Adrenal gland (tissue), 12 donors: ENCODE data around the gene CBL. TPM values are rescaled to one million over a fixed set of nuclear protein-coding genes. Genes with fewer than 3 reads are reported as not detected.
A peak's percentile ranks its signal among the peaks of the same experiment; 100 is the strongest.

Experiments used
- DNase-seq, 7 donors: peaks; one replicate each; pipeline ENCODE4 v3.0.0-alpha.2; 2019 to 2020
- H3K27ac ChIP-seq, 5 donors: fragments of 200-600 bp; sonication (generic) in 4 of 5; 1 replicate in 3 of 5; 2 replicates in 2 of 5; pipeline versions ENCODE4 v1.5.1 to v1.8.0; 2016 to 2020; ENCODE audit warnings: mild to moderate bottlenecking in 1 of 5
- H3K27me3 ChIP-seq: fragments of 200-600 bp; 2 replicates; pipeline ENCODE4 v1.8.0; 2021
- H3K36me3 ChIP-seq, 2 donors: fragments of 200-600 bp; replicated peaks in 1 of 2; 1 replicate in 1 of 2; 2 replicates in 1 of 2; pipeline versions ENCODE4 v1.5.1 to v1.8.0; 2018 to 2022
- H3K4me1 ChIP-seq, 2 donors: fragments of 200-600 bp; replicated peaks in 1 of 2; 1 replicate in 1 of 2; 2 replicates in 1 of 2; pipeline versions ENCODE4 v1.5.1 to v1.8.0; 2018 to 2021
- H3K4me3 ChIP-seq, 4 donors: fragments of 200-600 bp; sonication (generic) in 3 of 4; one replicate each; pipeline ENCODE4 v1.5.1; 2016 to 2018
- H3K9me3 ChIP-seq, 3 donors: fragments of 200-600 bp; sonication (generic) in 1 of 3; replicated peaks in 1 of 3; 1 replicate in 2 of 3; 2 replicates in 1 of 3; pipeline versions ENCODE4 v1.5.1 to v1.8.0; 2016 to 2021
- POLR2A ChIP-seq, 2 donors: fragments of 450-650 bp; IDR thresholded peaks; one replicate each; pipeline ENCODE4 v1.6.1; 2017; ENCODE audit warnings: antibody characterized with exemption in 2 of 2, mild to moderate bottlenecking in 2 of 2, moderate library complexity in 1 of 2
- WGBS, 4 donors: extraction: QIAGEN DNeasy Blood & Tissue Kit in 2 of 4; methylation state at CpG; one replicate each; pipeline versions ENCODE4 v1.1.5 to v1.1.7; 2013 to 2017; 5-methylcytosine and 5-hydroxymethylcytosine counted together
- intact Hi-C, 2 donors: fragments of 100-400 bp; cut with DNase I; formaldehyde crosslinking; loops; one replicate each; pipeline versions ENCODE4 v1.14.1 to v1.15.0; 2022 to 2023
- polyA plus RNA-seq, 3 donors: library from polyadenylated mRNA; stranded (reverse); fragments of 200-250 nt in 2 of 3; fragments of 350-450 nt in 1 of 3; fragmentation: Illumina TruSeq in 1 of 3; extraction: RNeasy Lipid Tissue Mini Kit (QIAGEN cat#74804) in 1 of 3; gene quantifications; one replicate each; pipeline ENCODE4 v1.2.3, GENCODE V29; 2013 to 2014
- total RNA-seq, 9 donors: library from RNA; depleted of rRNA in 4 of 9; stranded (reverse); fragments of >200 nt in 4 of 9; fragments of 120-200 nt in 1 of 9; fragmentation: NEBNext Ultra II Directional in 1 of 9; extraction: Animal tissue kit (Norgen Biotek cat#: 25700) in 1 of 9; gene quantifications; one replicate each; pipeline versions ENCODE4 v1.1.0 to v1.2.4, GENCODE V29; 2013 to 2023
- TF ChIP-seq, protein P1 (sequence below), 6 experiments: fragments of 450-650 bp in 4 of 6; fragments of 200-600 bp in 2 of 6; sonication (generic) in 1 of 6; IDR thresholded peaks; 1 replicate in 5 of 6; 2 replicates in 1 of 6; pipeline versions ENCODE4 v1.5.1 to v1.8.0; 2016 to 2021; ENCODE audit warnings: antibody characterized with exemption in 6 of 6, mild to moderate bottlenecking in 2 of 6, moderate library complexity in 1 of 6
- donor health status: healthy with polysubstance abuse.
- donor health status: Bipolar disorder and iron deficiency.
- donor health status: DM: yes; HTN: yes; CAD: no.
- donor health status: DM: no; HTN: no; CAD: no.
- donor health status: DM: no; HTN: no; CAD: no.
- donor health status: DM: yes; HTN: yes; CAD: no.

Gene CBL
- total and polyA plus RNA-seq, 12 donors: 4.9 to 21.9 (median 13.5) TPM

DNA sequence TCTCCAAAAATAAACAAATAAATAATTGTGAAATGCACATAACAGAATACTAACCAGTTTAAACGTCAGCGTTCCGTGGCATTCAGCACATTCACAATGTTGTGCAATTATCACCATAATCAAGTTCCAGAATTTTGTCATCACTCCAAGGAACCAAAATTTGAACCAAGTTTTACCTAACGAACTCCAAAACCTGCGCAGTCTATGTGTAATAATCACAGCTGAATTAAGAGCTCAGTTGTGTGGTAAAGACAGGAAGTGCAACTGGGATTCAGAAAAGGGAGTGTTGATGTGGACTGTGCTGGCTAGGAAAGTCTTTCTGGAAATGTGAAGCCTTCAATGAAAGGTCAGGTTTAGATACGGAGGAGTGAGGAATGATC lies 116.2 kb downstream of the CBL start:
- no peak for DNase-seq
- intact Hi-C loops: loop anchor here in 1 of 2 donors (5.0 kb wide), 1 partner anchor 120 kb away; no protein-coding TSS in a partner anchor
- Histone ChIP-seq H3K27me3 (no peaks in the 10 kb centered on the region), H3K4me1 (peaks cover 9 to 27% of the 10 kb centered on the region in 2 donors), H3K4me3 (no peak overlapping the region), H3K27ac (no peak overlapping the region), H3K36me3 (no peaks in the 10 kb centered on the region), H3K9me3 (no peaks in the 10 kb centered on the region)
- TF ChIP-seq POLR2A (IDR thresholded peaks at IDR 0.05): no peak
- TF ChIP-seq, protein P1, sequence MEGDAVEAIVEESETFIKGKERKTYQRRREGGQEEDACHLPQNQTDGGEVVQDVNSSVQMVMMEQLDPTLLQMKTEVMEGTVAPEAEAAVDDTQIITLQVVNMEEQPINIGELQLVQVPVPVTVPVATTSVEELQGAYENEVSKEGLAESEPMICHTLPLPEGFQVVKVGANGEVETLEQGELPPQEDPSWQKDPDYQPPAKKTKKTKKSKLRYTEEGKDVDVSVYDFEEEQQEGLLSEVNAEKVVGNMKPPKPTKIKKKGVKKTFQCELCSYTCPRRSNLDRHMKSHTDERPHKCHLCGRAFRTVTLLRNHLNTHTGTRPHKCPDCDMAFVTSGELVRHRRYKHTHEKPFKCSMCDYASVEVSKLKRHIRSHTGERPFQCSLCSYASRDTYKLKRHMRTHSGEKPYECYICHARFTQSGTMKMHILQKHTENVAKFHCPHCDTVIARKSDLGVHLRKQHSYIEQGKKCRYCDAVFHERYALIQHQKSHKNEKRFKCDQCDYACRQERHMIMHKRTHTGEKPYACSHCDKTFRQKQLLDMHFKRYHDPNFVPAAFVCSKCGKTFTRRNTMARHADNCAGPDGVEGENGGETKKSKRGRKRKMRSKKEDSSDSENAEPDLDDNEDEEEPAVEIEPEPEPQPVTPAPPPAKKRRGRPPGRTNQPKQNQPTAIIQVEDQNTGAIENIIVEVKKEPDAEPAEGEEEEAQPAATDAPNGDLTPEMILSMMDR (IDR thresholded peaks at IDR 0.05): peak in 1 of 6 experiments; percentile 21
- WGBS, 4 donors: 54 to 64% (median 59%) methylated on average over 6 of the region's 6 CpGs

DNA sequence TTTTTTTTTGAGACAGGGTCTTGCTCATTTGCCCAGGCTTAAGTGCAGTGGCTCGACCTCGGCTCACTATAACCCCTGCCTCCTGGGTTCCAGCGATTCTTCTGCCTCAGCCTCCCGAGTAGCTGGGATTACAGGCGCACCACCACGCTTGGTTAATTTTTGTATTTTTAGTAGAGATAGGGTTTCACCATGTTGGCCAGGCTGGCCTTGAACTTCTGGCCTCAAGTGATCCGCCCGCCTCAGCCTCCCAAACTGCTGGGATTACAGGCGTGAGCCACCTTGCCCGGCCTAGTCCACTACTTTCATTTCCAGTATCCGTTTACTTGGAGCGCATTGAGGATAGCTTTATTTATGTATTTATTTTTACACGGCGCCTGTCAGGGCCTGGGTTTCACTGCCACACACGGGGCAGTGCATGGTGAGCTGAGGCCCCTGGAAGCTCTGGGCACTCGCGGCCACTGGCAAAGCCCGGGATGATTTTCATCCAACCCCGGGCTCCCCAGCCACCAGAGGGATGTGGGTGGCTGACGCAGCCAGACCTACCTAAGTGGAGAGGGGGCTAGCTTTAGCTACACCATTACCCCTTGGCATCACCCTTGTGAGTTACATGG lies 116.9 kb downstream of the CBL start:
- Histone ChIP-seq H3K27me3 (no peaks in the 10 kb centered on the region), H3K4me3 (no peak overlapping the region), H3K36me3 (no peaks in the 10 kb centered on the region), H3K9me3 (no peaks in the 10 kb centered on the region), H3K27ac (no peak overlapping the region), H3K4me1 (peaks cover 9 to 22% of the 10 kb centered on the region in 2 donors)
- WGBS, 4 donors: 82 to 84% (median 83%) methylated on average over 19 to 20 of the region's 20 CpGs
- no peak for TF ChIP-seq POLR2A (IDR thresholded peaks at IDR 0.05)
- TF ChIP-seq, protein P1 (IDR thresholded peaks at IDR 0.05): no peak
- intact Hi-C loops: loop anchor here in 1 of 2 donors (5.0 kb wide), 1 partner anchor 121 kb away; no protein-coding TSS in a partner anchor
- DNase-seq: no peak

DNA sequence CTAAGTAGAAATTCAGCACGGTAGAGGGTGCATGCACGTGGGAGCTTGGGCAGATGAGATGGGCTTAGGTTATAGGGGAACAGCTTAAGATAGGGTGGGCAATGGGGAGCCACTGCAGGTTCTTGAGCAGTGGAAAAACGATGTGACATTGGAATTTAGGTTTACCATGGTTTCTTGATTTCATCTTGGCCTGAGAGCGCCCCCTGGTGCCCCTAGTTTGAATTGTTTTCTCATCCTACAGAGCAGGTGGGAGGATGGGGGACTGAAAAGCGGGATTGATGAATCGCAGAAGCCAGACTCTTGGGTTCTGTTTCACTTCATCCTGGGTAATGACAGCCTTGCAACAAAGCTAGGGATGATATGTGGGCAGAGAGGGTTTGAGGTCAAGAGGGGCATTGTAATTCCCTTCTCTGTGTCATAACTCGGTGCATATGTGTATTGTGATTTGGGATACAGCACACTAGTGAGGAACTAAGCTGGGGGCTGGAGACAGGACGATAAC lies 117.4 kb downstream of the CBL start:
- peak; percentile 57 to 93 (median 84) for DNase-seq

DNA sequence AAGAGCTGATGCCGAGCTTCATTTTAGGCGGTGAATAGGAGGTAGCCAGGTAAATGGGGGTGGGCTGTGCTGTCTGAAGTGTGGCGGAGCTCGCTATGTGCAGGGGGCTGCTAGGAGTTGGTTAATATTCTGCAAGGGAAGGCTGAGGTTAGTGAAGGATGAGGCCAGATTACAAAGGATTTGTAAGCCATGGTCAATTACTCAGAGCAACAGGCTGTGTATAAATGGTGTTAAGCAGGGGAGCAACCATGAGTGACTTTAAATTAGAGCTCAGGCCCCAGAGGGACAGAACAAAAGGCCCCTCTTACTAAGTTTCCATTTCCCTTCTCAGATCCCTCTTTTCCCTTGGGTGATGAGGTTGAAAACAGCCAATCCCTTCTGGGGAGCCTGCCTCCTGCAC lies 118.0 kb downstream of the CBL start:
- Histone ChIP-seq H3K9me3 (no peaks in the 10 kb centered on the region), H3K36me3 (no peaks in the 10 kb centered on the region), H3K4me1 (peaks cover 9 to 17% of the 10 kb centered on the region in 2 donors), H3K27me3 (no peaks in the 10 kb centered on the region), H3K4me3 (no peak overlapping the region), H3K27ac (no peak overlapping the region)
- TF ChIP-seq, protein P1 (IDR thresholded peaks at IDR 0.05): no peak
- TF ChIP-seq POLR2A (IDR thresholded peaks at IDR 0.05): no peak
- no peak for DNase-seq
- intact Hi-C loops: loop anchor here in 1 of 2 donors (5.0 kb wide), 1 partner anchor 122 kb away; no protein-coding TSS in a partner anchor
- WGBS, 4 donors: 59 to 75% (median 66%) methylated on average over 4 of the region's 4 CpGs

More for the DNA sequence above, 117.4 kb downstream of the CBL start:
- Histone ChIP-seq H3K36me3 (no peaks in the 10 kb centered on the region), H3K9me3 (no peaks in the 10 kb centered on the region), H3K4me1 (peaks cover 9 to 19% of the 10 kb centered on the region in 2 donors), H3K27me3 (no peaks in the 10 kb centered on the region), H3K27ac (no peak overlapping the region), H3K4me3 (no peak overlapping the region)
- intact Hi-C loops: loop anchor here in 1 of 2 donors (5.0 kb wide), 1 partner anchor 121 kb away; no protein-coding TSS in a partner anchor
- 8 to 13% (median 10%) methylated on average over 8 of the region's 8 CpGs for WGBS, 4 donors
- TF ChIP-seq, protein P1 (IDR thresholded peaks at IDR 0.05): peak; percentile 70 to 81 (median 78)
- no peak for TF ChIP-seq POLR2A (IDR thresholded peaks at IDR 0.05)
